HG03442 (cell line): ENCODE data around the gene MPND.

Experiments used
- ATAC-seq: cut with Tn5 transposase; IDR thresholded peaks from one replicate; pipeline ENCODE4 v1.9.1; 2021; ENCODE audit warnings: mild to moderate bottlenecking, moderate library complexity; ENCODE audit not compliant: unreplicated experiment

MPND gene

DNA sequence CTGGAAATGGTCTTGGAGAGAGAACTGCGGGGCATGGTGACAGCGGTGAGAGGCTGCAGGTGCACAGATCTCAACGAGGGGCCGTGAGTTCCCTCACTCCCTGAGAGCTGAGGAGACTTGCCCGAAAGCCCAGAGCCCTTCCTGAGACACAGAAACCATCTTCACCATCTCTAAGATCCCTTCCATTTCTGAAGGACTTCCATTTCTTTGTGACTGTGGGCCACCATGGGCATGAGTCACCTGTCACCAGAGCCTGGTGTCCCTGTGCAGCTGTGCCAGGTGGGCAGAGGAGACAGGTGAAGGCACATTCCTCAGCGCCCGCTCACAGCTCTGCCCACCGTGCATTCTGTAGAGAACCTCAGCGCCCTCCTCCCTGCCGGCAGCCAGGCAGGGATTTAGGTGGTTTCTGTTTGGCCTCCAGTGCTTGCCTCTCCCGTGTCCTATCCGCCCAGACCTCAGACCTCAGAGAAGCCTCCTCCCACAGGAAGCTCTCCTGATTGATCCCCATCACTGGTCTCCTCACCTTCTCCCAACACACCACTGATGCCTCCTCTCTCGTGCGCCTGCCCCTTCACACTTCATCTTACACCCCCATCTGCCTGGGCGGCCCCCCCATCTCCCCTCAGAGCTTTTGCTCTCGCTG lies 32.8 kb downstream of the MPND start:
- ATAC-seq, result no peak

DNA sequence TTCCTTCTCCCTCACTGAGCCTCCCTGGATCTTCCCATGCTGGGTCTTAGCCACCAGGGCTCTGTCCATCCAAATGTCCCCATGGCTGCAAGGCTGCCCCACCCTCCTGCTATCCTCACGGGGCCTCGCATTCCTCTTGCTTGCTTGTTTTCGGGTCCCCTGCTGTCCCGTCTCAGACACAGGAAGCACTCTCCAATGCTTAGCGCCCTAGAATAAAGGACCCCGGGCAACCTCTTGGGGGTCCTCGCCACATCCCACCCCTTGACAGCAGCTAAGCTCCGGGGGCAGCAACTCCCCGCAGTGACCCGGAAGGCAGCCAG lies 33.3 kb downstream of the MPND start:
- ATAC-seq, result no peak

DNA sequence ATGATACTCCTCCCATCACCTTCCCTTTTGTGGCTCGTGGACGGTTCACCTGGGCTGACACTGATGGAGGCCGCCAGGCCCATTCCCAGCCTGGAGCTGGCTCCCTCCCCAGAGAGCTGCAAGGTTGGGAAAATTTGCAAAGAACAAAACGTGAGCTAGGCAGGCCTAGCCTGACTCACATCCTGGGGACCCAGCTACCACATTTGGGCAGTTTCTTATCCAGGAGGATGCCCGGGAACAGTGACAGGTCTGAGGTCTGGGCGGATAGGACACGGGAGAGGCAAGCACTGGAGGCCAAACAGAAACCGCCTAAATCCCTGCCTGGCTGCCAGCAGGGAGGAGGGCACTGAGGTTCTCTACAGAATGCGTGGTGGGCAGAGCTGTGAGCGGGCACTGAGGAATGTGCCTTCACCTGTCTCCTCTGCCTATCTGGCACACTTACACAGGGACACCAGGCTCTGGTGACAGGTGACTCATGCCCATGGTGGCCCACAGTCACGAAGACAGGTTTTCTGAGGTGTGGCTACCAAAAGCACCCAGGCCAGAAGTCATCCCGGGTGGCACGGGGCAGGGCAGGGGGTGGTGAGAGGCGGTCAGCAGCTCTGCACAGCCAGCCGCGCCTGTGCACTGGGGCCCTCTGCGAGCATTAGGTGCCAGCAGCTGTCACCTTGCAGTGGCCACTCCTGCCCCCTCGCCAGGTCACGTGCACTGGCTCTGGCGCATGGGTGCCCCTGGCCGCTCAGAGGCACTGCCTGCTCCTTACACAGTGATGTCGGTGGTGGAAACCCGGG lies 33.8 kb downstream of the MPND start:
- ATAC-seq, result no peak

DNA sequence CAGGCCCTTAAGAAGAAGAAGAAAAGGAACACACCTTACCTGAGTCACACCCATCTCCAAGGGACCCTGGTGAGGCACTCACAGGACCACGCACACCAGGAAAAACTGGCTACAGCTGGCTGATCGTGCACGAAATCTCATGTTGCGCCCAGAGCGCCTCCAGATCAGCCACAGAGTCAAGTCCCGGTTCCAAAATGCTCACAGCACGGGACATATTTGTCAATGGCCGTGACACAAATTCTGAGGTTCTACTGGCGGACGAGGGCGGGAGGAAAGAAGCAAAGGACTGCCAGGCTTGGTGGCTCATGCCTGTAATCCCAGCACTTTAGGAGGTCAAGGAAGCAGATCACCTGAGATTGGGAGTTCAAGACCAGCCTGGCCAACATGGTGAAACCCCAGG lies 35.5 kb downstream of the MPND start:
- ATAC-seq, result no peak

DNA sequence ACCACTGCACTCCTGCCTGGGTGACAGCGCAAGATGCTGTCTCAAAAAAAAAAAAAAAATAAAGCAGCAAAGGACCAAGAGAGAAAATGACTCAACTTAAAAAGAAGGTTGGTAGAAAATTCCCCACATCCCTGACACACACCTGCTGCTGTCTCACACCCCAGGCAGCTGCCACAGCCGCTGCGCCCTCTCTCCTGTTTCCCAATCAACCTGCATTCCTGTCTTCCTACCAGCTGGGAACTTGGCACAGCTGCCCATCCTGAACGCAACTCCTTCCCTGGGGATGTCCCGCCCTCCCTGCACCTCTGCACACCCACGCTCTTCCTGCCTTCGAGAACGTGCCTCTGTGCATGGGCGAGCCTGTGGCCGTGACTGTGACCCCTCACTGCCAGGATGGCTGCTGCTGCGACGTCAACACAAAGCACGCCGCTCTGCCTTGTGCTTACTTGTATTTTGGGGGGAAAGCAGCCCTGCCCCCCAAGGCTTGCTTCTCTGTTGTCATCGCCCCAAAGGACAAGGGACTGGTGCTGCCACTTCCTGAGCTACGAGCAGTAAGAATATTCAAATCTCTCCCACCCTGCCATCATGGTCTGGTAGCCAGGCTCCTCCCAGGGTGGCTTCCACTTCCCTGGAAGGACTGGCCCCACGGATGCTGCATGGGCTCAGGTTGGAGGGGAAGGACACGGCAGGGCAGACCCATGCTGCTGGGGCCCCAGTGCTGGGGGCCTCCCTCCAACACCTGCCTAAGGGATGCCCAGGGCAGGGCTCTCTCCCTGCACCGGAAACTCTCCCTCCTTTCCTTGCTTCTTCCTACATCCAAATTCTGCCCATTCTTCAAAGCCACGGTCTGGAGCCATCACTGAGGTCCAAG lies 36.3 kb downstream of the MPND start:
- ATAC-seq, result no peak

DNA sequence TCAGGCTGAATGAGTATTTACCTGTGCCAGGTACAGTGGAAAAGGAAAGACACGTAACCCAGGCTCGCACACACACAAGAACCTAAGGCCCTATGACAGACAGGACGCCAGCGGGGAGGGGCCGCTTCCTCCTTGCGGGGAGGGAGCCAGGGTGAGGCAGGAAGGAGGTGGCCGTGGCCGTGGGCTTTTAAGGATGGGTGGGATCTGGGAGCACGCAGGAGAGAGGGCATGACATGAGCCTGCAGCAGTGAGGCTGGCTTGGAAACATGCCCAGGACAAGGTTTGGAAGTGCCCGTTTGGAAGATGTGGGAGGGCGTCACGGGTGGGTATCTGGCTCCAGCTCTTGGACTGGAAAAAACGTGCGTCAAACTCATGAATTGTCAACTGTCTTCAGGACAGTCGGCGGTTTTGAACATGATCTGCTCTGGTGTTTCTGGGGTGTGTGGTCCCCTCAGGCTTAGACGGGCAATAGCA lies 36.9 kb downstream of the MPND start:
- ATAC-seq, result no peak

DNA sequence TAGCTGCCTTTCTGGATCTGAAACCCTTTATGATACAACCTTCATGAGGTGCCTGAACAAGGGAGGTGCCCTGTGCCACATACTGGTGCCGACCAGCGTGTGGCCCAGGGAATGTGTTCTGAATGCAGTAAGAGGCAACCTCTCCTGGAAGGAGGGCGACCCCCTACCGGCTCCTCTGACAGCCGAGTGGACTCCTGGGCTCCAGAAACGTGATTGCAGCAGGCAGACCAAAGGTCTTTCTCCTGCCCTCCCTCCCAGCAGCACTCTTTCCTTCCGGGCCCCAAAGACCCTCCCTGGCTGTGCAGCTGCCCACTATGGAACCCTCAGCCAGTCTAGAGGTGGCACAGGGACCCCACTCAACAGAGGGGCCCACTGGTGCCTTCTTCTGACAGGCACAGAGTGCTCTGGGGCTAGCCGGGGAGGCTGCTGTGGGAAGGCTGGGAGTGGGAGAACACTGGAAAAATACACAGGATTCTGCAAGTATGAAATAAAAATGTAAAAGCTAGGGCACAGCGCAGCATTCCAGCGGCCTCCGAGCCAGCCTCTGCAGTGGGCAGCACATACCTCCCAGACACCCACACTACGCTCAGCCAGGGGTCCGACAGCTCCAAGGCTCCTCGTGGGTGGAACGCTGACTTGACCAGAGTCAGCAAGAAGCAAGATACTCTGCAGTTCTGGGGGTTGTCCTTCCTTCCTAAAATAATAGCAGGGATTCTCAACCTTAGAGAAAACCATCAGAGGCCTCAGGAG lies 42.1 kb downstream of the MPND start:
- no peak for ATAC-seq

DNA sequence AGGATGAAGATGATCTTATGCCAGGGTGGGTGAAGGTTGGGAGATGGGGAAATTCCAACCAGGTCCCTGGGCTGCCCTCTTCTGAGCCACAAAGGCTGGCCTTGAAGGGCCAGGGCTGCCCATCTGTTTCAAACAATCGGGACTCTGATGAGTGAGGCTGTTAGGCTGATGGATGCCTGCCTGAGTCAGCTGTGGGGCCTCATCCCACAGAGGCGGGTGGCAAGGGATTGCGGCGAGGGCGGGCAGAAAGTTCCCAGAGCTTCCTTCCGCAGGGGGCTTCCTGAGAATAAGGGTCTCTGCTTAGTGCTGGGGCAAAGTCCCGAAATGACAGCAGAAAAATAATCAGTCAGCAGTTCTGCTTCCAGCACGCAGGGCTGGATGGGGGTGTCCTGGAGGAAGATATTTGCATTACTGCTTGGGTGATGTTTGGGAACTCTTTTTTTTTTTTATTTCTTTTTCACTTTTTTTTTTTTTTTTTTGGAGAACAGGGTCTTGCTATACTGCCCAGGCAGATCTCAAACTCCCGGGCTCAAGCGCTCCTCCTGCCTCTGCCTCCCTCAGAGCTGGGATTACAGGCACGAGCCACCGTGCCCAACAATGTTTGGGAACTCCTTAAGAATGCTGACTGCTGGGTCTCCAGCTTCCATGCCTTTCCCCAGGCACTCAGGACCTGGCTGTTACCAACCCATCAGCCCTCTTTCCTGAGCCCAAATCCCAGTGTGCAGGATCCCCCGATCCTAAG lies 42.9 kb downstream of the MPND start:
- ATAC-seq, result no peak

DNA sequence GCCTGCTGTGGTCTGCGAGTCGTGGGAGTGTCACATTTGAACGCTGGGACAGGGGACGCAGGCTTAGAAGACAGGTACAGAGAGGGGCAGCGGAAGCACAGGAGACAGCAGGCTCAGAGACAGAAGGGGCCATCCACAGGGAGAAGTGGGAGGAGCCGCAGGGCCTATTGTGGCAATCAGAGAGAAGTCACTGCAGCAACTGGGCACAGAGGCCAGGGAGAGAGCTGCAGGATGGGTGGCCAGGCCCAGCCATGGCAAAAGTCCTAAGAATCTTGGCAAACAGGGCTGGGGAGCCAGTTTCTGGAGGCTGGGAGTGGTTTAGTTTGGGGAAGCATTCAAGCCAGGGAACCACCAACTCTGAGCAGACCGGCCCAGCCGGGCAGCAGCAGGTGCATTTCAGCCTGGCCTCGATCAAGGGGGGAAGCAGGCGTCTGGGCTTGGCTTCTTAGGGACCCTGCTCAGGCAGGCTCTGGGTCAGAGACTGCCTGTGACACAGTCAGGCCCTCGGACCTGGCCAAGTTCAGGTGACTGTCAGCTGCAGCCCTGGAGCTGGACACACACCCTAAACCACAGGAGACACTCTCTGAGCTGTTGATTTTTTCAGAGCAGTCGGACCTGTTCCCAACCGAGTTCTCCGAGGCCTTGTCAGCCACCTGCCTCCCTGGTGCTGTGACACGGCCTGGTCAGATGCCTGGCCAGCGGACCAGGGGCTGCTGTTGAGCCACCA lies 45.1 kb downstream of the MPND start:
- ATAC-seq, result no peak

DNA sequence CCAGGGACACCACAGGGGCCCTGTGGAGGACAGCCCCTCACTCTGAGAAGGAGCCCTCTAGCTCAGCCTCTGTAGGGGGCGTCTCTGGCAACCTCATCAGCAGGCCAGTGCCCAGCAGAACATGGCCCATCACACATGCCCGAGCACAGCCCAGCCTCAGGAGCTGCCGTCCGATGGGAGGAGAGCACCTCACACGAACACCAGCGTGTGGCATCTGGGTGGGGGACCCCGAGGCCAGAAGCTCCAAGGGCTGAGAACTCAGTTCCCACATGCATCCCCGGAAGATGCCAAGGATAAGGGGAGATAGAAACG lies 45.7 kb downstream of the MPND start:
- ATAC-seq, result no peak

DNA sequence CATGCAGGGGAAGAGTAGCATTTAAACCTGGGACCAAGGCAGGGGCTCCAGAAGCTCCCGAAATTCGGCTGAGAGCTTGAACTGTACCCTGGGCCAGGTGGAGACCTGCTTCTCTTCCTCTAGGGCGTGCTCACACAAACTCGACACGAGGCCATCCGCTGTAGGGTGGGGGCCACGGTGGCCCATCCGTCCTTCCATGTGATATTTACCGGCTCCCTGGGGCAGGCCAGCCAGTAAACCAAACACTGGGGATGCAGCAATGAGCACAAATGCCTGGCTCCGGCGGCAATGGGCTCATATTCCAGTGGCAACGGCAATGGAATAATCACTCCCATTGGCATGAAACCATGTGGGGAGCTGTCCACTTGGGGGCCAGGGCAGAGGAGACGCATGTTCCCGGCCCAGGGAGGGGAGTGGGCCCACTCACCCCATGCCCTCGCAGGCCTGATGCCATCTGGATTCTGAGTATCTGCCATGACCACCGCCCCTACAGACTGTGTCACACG lies 46.2 kb downstream of the MPND start:
- ATAC-seq, result no peak

DNA sequence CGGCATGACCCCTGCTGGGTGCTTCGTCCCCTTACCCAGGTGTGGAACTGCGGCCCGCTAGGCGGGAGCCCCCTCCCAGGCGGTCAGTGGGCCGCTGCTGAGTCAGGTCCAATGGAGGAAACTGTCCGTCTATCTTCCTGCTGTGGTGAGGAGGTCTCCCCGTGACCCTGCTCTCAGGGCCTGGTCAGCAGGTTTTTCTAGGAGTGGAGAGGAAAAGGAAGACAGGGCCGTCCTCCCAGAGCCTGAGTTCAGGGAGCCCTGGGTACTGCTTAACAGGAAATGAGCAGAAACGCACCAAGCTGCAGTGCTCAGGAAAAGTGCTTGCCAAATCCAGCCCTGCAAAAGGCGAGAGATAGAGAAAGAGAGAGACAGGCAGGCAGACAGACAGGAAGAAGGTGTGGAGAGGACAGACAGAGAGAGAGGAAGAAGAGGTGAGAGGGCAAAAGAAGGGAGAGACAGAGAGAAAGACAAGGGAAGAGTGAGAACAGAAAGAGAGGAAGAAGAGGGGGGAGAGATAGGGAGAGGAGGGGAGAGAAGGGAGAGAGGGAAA lies 46.7 kb downstream of the MPND start:
- ATAC-seq, result no peak

DNA sequence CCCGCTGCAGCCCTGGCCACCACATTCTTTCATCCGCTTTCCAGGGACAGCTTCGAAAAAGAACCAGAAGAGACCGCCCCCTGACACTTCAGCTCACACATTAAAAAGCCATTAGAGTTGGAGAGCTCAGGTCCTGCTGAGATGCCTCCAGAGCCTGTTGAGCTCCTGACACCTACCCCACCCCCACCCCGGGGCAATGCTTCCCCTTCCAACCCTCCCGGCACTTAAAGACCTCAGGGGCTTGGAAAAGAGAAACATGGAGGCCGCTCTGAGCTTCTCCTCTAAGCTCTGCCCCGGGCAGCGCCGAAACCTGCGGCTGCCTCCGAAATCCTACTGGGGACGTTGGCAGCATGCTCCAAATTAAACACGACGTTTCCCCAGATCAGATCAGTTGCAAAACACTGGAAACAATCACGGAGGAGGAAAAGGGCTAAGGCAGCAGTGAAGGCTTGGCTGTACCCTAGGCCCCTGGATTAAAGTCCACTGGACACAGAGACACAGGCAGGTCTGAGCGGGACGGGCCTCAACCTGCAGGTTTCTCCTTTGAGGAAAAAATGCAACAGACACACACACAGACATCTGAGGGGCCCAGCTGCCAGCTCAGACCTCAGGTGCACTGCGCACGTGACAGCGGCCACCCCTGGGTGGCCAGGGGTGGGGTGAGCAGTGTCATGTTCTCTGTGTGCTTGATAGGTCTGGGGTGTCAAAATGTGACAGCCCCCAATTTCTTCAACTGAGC lies 47.4 kb downstream of the MPND start:
- no peak for ATAC-seq

DNA sequence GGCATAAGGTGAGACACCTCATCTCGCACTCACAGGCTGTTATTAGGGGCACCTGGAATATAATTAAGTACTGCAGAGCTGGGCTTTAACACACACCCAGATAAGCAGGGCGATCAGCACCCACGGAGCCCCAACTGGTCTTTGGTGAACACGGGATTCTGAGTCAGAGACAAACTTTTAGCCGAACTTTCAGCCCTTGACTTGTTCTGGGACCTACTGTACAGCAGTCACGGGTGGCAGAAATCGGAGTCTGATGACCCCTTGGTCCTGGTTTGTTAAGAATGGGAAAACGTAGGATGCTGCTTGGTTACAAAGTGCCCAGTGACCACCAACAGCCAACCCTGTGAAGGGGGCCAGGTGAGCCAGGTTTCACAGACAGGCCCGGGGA lies 47.9 kb downstream of the MPND start:
- no peak for ATAC-seq

DNA sequence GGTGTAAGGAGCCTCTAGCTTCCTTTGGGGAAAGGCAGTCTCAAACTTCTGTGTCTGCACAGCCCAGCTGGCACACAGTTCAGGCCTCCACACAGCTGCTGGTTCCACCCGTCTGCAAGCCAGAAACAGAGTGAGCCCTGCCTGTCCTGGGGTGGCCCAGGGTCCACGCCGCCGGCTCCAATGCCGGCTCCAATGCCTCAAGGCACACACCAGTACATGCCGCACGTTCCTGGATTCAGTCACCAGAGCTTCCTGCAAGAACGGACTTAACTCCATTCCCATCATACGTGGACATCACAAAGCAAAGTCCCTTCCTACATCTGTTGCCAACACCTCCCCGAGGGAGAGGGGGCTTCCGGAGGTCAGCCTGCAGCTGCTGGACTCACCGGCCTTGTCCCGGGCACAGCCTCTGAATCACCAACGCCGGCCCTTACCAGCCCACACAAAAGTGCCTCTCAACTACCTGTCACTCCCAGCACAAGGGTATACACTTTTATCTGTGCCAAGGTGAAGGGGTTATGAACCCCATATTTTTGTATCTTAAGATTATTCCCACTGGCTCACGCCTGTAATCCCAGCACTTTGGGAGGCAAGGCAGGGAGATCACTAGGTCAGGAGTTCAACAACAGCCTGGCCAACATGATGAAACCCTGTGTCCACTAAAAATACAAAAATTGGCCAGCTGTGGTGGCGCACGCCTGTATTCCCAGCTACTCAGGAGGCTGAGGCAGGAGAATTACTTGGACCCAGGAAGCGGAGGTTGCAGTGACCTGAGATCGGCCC lies 48.5 kb downstream of the MPND start:
- no peak for ATAC-seq

DNA sequence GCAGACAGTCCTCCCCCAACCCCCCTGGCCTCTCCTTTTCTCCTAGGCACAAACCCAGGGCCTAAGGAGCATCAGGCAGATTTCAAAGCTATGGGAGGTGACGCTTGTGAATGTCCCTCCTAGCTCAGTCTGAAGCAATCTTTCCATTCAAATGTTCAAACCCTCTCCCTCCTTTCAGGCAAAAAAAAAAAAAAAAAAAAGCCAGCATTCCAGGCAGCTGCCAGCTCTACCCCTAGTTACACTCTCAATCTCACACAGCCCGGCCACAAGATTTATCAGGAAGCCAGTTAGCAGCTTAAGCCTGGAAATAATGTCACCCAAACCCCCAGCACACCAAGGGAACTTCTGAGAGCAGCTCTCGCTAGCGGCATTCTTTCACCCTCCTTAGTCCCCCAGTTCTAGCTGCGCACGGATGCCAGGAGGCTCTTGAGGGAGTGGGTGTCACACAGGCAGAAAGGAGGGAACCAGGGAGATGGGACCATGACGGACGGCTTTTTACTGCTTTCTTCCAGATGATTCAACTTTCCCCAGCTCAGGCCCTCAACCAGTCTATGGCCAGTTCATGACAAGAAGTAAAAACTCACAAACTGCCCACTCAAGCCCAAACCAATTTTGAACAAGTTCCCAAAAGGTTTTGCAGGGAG lies 50.7 kb downstream of the MPND start:
- ATAC-seq, result no peak

DNA sequence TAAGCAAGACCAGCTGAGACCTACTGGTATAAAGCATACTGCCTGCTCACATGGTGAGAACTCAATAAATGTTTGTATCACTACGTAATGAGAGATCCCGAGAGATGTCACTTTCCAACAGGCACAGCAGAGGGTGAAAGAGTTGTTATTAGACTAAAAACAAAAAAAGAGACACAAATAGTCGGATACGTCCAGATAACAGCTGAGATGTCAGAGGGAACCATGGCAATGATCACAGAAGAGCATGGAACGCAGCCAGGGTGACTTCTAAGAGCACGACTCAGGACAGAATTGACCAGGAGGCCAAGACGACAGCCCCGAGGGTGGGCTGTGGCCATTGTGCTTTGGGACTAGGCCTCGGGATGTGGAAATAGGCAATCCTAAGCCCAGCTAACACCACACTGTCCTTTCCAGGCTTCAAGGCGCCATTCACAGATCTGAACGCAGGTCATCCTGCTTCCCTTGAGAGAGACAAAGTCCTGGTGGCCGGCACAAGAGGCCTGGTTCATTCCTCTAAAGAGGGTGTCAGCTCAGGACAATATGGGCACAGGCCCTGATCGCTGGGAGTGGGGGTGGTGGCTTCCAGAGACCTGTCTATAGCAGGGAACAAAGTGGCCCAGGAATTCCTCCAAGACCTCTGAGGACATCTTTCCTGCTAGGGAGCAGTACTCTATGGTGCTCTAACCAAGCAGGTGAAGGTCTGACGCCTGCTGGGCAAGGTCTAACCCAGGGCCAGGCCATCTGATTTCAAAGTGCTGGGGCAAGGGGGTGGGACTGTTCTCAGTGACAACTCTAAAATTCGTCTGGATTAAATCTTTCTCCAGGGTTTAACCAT lies 53.8 kb downstream of the MPND start:
- no peak for ATAC-seq
